ENCODE measurements around the gene HTR3E.

DNA sequence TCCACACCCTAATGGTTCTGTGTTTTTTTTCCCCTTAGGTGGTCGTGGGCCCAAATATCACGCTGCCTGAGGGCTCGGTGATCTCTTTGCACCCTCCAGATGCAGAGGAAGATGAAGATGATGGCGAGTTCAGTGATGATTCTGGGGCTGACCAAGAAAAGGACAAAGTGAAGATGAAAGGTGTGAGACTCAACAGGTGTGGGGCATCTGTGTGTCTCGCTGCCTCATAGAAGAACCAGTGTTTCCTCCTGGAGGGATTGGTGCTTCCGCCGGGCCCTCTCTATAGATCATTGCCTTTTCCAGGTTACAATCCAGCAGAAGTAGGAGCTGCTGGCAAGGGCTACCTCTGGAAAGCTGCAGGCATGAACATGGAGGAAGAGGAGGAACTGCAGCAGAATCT lies 45.3 kb downstream of the HTR3E start:
- TF ChIP-seq POLR2A (IDR thresholded peaks at IDR 0.05) = no peak
- TF ChIP-seq, protein P1, sequence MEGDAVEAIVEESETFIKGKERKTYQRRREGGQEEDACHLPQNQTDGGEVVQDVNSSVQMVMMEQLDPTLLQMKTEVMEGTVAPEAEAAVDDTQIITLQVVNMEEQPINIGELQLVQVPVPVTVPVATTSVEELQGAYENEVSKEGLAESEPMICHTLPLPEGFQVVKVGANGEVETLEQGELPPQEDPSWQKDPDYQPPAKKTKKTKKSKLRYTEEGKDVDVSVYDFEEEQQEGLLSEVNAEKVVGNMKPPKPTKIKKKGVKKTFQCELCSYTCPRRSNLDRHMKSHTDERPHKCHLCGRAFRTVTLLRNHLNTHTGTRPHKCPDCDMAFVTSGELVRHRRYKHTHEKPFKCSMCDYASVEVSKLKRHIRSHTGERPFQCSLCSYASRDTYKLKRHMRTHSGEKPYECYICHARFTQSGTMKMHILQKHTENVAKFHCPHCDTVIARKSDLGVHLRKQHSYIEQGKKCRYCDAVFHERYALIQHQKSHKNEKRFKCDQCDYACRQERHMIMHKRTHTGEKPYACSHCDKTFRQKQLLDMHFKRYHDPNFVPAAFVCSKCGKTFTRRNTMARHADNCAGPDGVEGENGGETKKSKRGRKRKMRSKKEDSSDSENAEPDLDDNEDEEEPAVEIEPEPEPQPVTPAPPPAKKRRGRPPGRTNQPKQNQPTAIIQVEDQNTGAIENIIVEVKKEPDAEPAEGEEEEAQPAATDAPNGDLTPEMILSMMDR (IDR thresholded peaks at IDR 0.05) = no peak

Measured in tibial nerve (tissue), 3 donors.